CD4-positive, alpha-beta T cell treated with Interleukin-4 for 4 hours (primary cell): ENCODE data around the gene SIRT5.

ENCODE experiments used
- DNase-seq: peaks from one replicate; pipeline ENCODE4 v3.0.0-alpha.2; 2020

SIRT5 gene

DNA sequence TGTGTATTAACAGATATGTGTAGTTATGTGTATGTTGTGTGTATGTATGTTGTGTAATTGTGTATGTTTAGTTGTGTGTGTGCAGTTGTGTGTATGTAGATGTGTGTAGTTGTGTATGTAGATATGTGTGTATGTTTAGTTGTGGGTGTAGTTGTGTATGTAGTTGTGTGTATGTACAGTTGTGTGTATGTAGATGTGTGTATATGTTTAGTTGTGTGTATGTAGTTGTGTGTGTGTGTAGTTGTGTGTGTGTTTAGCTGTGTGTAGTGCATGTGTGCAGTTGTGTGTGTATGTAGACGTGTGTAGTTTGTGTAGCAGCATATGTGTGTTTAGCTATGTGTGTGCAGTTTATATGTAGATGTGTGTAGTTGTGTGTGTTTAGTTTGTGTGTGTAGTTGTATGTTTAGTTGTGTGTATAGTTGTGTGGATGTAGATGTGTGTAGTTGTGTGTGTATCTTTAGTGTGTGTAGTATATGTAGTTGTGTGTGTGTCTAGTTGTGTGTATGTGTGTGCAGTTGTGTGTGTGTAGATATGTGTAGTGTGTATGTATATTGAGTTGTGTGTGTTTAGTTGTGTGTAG lies 16.3 kb downstream of the SIRT5 start:
- no peak for DNase-seq

DNA sequence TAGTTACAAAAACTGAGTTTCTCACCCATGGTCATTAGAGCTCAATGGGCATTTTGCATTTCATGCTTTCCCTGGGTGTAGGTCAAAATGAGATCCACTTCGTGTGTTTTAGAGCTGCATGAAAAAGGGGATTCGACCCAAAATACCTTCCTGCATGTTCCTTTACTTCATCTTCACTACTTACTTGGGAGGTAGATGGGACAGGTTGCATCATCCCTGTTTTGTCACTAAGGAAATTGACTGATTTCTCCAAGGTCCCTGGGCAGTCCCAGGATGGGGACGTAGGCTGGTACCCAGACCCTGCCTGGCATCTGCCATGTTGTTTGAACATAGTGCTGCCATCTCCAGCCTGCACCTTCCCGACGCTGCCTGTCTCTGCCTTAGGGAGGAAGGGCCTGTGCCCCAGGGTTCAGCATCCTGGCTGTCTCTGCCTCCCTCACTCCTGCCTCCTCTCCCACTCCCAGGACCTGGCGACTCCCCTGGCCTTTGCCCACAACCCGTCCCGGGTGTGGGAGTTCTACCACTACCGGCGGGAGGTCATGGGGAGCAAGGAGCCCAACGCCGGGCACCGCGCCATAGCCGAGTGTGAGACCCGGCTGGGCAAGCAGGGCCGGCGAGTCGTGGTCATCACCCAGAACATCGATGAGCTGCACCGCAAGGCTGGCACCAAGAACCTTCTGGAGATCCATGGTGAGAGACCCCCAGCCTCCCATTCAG lies 17.0 kb downstream of the SIRT5 start:
- DNase-seq: no peak

DNA sequence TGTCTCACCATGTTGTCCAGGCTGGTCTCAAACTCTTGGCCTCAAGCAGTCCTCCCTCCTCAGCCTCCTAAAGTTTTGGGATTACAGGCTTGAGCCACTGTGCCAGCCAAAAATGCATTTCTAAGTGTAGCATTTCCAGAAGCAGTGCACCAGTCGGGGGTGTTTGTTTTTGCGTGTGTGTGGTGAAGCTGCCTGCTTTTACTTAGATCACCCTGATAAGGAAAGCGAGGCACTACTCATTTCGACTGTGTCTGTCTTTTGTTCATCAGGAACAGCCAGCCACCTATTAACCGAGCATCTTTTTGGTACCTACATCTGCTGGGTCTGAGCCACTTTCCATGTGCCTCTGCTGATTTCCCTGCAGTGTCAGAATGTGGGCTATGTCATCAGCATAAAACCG lies 18.7 kb downstream of the SIRT5 start:
- DNase-seq: no peak

DNA sequence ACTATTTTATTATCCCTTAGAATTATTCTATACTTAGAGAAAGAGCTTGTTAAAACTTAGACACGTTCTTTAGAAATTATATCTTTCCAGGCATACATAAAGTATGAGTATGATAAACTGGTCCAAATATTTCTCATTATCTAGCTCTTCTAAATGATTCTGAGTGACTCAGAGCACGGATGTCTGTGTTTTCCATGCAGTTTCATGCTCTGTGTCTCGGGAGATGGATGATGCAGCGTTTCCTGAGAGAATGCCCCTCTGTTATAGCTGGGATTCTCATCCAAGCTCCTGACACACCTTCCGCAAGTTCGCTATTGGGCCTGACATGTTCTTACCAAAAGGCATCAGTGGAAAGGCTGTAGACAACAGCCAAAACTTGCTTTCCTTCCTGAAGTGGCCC lies 19.3 kb downstream of the SIRT5 start:
- DNase-seq: no peak

DNA sequence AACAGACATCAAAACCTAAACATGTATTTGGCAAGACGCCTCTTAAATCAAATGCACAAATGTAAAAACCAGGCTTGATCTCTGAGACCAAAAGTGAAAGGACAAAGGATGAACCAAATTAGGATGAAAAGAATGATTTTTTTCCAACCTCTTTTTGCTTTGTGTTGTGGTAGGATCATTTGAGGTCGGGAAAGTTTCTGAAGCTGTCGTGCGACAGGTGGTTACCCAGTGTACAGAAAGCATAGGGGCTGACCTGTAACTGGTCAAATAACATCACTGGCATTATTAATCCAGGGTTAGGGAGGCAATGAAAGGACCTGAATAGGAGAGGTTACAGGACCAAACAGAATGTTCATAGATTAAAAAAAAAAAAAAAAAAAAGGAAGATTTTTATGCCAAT lies 22.7 kb downstream of the SIRT5 start:
- DNase-seq: no peak

DNA sequence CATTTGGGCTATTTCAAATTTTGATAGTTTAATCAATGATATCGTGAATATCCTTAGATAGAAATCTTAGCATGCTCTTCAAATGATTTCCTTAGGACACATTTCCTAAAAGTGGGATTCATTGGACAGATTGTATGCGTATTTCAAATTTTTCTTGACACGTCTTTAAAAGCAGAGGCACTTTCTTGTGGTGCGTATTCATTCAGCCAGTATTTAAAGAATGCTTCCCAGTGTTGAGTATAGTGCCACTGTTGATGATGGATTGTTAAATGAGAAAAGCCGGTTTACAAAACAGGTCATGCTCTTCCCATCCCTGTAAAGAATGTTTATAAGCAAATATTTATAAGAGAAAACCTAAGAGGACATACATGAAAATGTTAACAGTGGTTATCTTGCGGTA lies 25.6 kb downstream of the SIRT5 start:
- DNase-seq: no peak

DNA sequence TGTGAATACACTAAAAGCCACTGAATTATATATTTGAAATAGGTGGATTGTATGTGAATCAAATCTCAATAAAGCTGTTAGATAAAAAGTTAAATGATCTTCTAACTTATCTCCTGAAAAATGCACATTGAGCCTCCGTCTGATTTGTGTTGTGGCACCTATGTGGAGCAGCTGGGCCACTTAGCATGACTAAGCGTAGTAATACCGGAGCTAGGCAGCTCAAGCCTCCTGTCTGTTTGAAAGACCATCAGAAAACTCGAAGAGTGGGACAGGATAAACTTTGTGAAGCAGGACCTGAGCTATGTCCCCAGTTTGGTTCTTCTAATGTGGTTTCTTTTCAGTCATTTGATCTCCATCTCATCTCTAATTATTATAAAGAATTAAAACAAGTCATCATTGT lies 29.7 kb downstream of the SIRT5 start:
- no peak for DNase-seq

DNA sequence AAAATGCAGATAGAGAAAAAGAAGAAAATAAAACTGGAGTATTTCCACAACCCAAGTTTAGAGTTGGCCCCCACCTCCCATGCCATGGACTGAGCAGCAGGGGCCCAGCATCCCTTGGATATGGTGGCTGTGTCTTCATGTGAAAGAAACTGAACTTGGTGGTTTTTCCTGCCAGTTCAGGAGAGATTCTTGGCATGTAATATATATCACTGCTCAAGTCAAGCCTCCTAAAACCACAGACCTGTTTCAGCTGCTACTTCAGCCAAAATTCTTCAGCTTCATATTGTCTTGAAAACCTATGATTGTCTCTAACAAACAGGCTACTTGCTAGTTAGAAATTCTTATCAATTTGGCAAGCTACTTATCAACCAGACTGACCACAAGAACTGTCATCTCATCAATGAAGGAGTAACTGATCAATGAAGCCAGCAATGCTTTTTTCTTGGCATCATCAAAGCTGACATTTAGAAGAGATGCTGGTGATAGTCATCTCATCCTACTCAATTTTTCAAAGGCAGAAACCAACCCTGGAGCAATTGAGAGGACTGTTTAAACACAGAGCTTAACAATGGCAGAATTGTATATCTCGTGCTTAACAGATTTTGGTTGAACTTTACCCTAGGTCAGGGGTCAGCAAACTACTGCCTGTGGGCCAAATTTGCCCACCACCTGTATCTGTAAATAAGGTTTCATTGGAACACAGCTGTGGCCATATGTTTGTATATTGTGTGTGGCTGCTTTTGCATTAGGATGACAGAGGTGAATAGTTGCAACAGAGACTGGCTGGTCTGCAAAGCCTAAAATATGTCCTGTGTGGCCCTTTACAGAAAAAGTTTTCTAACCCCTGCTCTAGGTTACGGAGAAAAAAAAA lies 30.4 kb downstream of the SIRT5 start:
- DNase-seq: no peak

DNA sequence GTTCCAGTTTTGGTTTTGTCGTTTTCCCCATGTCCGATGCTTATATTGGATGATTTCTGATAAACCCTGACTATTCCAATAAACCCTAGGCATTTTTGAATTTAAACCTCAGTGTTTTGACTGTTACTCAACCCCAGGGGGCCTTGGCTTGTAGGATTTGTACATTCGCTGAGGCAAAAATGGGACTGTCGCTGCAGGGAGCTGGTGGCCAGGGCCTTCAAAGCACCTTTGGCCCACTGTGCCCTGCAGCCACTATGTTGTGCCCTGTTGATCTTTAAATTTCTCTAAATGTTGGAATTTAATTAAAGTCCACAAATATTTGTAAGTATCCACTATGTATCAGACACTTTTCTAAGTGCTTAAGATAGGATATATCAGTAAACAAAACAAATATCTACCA lies 31.2 kb downstream of the SIRT5 start:
- DNase-seq: no peak

DNA sequence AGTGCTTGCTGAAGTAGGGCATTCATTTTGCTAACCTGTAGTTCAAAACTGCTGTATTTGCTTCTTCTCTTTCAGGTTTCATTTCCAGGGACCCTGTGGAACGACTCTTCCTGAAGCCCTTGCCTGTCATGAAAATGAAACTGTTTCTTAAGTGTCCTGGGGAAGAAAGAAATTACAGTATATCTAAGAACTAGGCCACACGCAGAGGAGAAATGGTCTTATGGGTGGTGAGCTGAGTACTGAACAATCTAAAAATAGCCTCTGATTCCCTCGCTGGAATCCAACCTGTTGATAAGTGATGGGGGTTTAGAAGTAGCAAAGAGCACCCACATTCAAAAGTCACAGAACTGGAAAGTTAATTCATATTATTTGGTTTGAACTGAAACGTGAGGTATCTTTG lies 37.3 kb downstream of the SIRT5 start:
- DNase-seq: no peak

DNA sequence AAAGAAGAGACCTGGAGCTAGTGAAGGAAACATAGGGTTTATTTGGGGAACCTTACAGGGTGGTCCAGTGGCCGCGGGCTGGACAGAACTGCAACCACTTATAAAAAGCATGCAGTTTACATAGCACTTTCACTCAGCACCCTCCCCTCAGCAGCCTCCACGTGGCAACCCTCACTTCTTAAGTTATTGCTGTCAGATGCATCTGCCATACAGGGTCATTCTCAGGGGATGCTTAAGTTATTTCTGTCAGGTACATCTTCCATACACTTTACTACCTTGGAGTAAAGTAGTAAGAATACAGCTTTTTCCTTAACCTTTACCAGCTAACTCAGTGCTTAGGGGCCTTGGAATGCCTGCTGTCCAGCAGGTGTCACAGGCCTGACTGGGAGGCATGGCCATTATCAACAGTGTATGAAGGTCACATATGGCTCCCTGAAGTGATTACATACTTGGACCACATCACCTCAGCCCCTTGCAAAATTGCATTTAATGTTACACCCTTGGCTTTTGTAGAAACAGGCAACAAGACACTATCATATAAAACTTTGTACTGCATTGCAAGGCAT lies 38.7 kb downstream of the SIRT5 start:
- no peak for DNase-seq

DNA sequence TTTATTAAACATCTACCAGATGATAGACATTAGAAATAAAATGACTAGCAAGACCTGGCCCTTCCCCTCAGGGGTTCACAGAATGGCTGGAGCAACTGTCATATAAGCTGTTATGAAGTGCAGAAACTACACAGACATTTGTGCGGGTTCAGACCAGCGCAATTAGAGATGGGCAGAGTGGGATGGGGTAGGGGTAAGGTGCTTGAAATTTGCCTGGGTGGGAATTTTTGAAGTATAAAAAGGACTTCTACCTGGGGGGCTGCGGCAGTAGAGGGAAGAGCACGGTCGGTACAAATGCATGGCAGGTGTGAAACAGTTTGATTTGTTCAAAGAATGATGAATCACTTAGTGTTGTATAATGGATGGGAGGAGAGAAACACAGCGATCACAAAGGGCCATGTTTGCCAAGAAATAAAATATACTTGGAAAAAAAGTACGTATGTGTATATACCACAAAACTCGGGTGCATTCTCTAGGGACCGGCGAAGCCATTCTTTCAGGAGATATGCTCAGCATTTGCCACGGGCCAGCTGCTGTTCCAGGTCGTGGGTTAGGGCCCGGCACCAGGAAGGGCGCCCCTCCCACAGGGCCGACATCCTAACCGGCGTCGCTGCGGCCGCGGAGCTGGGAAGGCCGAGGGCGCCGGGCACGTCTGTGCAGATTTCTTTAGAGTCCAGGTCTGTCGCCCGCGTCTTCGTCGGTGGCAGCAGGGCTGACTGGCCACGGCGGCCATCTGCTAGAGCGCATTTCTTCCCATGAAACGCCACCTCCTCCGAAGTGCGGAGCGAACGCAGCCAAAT lies 39.9 kb downstream of the SIRT5 start:
- DNase-seq: peak; percentile 20

DNA sequence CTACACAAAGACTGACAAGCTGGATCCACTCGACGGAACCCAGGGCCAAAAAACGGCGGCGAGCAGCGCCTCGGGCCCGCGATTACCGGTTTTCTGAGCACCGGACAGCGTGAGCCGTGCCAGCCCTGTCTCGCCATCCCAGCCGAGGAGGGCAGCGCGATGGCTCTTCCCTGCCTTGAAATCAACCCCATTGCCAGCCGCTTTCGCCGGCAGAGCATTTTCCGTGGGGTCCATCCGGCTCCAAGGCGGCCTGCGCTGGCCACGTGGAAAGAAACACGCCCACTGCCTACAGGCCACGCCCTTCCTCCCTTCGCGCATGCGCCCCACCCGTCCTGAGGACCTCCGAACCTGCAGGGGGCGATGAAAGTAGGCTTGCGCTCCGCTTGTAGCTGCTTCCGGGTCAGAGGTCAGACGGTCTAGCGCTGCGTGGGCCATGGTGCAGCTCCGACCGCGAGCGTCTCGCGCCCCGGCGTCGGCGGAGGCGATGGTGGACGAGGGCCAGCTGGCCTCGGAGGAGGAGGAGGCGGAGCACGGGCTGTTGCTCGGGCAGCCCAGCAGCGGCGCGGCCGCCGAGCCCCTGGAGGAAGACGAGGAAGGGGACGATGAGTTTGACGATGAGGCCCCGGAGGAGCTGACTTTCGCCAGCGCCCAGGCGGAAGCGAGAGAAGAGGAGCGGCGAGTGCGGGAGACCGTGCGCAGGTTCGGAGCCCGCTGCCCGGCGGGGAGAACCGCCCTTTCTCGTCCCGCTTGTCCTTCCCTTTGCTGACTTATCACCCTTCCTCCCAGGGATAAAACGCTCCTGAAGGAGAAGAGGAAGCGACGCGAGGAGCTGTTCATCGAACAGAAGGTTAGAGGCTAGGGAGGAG lies 40.8 kb downstream of the SIRT5 start, which contains the start of gene NOL7:
NOL7 (plus strand) TSS at position 410 of the 866 bp plus-strand sequence; CDS start at position 434, 24 bp downstream.
- peak; percentile 96 for DNase-seq

DNA sequence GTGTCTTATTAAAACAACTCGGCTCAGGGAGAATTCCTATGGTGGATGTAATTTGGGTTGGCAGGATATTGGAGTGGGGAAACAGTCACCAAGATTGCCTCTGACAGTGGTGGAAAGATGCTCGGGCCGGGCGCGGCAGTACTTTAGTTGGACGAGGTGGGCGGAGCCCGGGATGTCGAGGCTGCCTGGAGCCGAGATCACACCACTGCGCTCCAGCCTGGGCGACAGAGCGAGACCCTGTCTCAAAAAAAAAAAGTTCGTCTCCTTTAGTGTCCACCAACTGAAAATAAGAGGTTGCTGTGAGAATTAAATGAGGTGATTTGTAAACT lies 41.4 kb downstream of the SIRT5 start:
- peak; percentile 39 for DNase-seq

DNA sequence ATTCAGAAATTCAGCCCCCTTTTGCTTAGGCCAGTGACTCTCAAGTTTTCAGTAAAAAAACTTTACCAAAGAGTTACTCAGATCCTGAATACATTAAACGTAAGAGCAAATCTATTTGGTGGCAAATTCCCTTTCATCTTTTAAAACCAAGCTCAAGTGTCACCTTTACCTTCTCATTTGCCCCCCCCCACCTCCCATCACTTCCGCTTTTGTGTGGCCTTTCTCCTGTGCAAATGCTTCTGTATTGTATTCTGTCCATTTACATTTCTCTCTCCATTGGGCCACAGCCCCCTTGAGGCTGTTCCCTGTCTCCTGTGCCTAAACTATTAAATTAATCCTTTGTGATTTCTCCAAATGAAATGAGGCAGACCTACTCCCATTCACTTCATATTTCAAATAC lies 42.7 kb downstream of the SIRT5 start:
- DNase-seq: no peak

DNA sequence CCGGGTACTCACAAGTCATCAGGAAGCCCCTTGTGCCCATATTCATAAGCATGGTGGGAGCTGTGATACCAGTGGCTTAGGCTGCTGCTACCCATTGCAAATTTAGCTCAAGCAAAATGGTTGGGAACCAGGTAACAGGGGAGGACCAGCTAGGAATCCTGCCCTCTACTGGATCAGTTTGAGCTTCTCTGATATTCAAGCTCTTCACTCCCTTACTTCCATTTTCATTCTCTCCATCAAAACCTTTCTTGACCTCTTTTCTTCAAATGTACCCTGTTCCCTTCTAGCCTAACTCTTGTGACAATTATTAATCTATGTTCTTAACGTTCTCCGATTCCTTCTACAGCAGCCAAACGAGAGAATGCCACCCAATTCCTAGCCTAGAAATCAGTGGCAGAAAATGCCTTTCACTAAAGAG lies 50.5 kb downstream of the SIRT5 start:
- DNase-seq: peak; percentile 46

DNA sequence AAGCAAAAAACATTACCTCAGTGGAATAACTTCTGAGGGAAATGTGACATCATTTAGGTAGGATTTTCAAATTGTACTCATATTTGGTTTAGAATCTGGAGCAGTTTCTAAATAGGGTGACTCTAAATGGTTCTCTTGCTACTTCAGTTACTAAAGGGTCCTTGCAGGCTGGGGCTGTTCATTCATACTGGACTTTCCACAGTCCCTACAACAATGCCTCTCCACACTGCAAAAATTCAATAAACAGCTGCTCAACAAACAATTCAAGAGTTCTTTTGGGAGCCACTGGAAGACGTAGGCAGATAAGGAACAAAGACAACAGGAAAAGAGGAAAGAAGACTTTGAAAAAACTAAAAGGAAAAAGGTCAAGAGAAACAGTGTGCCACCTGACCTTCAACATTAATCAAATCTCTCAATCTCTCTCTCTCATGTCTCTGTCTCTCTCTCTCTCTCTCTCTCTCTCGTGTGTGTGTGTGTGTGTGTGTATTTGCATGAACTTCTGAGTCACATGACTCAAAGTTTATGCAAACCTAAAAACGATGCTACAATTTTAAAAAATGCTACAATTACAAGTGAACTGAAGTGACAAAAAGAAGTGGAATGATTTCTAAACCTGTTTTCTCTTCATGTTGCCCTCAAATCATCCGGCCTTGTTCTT lies 55.2 kb downstream of the SIRT5 start:
- no peak for DNase-seq

DNA sequence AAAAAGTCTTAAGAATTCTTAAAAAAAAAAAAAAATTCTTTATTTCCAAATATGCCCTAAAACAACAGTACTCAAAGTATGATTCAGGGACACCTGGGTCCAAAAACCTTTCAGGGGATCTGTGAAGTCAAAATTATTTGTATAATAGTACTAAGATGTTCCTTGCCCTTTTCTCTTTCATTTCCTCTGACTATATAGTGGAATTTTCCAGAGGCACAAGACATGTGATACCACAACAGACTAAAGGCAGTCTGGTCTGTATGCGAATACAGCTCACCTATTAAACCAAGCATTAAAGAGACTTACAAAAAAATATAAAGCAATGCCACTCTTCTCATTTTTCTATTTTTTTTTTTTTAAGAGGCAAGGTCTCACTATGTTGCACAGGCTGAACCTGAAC lies 56.1 kb downstream of the SIRT5 start:
- DNase-seq: no peak

DNA sequence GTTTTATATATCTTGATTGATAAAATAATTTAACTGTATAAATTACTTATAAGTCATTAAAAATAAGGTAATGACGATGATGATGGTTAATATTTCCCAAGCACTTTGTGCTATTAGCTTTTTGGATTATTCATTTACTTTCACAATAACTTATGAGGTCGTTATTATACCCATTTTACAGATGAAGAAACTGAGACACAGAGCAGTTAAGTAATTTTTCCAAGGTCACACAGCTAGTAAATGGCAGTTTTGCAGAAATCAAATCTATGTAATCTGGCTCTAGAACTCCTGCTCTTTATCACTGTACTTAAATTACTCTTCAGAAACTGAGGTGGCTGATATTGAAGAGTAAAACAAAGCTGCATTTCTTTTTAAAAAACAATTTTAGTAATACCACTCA lies 58.9 kb downstream of the SIRT5 start:
- no peak for DNase-seq

DNA sequence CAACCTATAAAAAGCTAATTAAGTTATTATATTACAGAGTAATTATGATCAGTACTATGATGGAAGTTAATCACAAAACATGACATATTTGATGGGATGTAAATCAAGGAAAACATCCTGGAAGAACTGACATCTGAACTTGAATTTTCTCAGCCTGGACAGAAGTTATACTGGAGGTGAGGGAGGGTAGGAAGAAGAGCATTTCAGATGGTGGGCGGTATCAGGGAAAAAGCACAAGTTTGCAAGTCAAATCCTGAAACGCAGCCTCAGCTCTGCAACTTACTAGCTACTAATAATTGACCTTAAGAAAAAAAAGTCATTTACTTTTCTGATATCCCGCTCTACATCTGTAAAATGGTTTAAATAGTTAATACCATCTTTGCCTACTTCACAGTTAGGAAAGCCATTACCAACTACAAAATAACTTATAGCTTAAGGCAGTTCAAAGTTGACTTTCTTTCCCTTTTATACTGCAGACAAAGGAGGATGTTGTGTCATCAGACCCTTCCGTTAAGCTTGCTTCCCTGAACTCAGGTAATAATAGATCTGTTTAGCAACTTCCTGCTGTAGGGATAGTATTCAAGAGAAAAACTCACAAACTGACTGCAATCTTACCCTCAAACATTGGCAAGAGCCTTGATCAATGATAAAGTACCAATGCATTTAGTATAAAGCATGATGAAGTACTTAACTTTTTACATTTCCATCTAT lies 61.7 kb downstream of the SIRT5 start:
- DNase-seq: peak; percentile 22

DNA sequence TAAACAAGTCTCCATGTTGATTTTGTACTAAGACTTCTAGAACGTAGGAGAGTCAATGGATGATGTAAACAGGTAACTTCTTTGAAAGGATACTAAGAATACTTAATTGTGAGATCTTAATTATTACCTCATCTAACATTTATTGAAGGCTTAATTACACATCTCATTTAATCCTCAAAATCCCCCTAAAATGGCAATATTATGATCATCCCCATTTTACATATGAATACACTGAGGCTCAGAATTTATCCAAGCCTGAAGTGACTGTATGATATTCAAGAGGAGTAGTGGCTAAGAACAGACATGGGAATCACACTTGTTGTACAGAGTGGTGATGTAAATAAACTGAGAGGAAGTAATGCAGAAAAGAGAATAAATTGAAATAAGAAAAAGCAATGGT lies 63.6 kb downstream of the SIRT5 start:
- no peak for DNase-seq
